HUES6 (cell line): ENCODE data around the gene TINAG.
"Not testable (repeated sequence)": the region's sequence is repeated elsewhere in the genome, so short reads cannot be mapped to it uniquely, and the experiment has no call there.

Experiments used
- H3K27ac ChIP-seq: 2 replicates; pipeline ENCODE4 v1.7.0; 2013; ENCODE audit warnings: low read depth, mild to moderate bottlenecking, low read length, inconsistent platforms
- H3K27me3 ChIP-seq: 2 replicates; pipeline ENCODE4 v1.6.1; 2013; ENCODE audit warnings: low read length; ENCODE audit not compliant: control insufficient read depth, insufficient read depth
- H3K36me3 ChIP-seq: 2 replicates; pipeline ENCODE4 v1.6.1; 2013; ENCODE audit warnings: low read length; ENCODE audit not compliant: control insufficient read depth, insufficient read depth
- H3K4me1 ChIP-seq: 2 replicates; pipeline ENCODE4 v1.6.1; 2013; ENCODE audit warnings: low read length; ENCODE audit not compliant: control insufficient read depth, insufficient read depth
- H3K4me3 ChIP-seq: 2 replicates; pipeline ENCODE4 v1.5.1; 2013; ENCODE audit warnings: low read depth, low read length
- H3K9ac ChIP-seq: one replicate; pipeline ENCODE4 v1.6.1; 2013; ENCODE audit warnings: mild to moderate bottlenecking, low read length
- H3K9me3 ChIP-seq: 2 replicates; pipeline ENCODE4 v1.6.1; 2013; ENCODE audit warnings: low read depth, low read length; ENCODE audit not compliant: control insufficient read depth, insufficient read depth

Gene TINAG

GRCh38 chr6:54308986-54309315 is 710 bp downstream of the TINAG start:
- H3K36me3 ChIP-seq: no peaks in the 10 kb centered on the region

GRCh38 chr6:54310377-54311152 is 2.3 kb downstream of the TINAG start:
- Histone ChIP-seq H3K9ac (no peak overlapping the region), H3K4me1 (no peaks in the 10 kb centered on the region), H3K27me3 (no peaks in the 10 kb centered on the region), H3K4me3 (no peak overlapping the region), H3K27ac (no peak overlapping the region), H3K9me3 (no peaks in the 10 kb centered on the region), H3K36me3 (no peaks in the 10 kb centered on the region)

More at GRCh38 chr6:54308986-54309315, 710 bp downstream of the TINAG start:
- Histone ChIP-seq H3K27me3 (no peaks in the 10 kb centered on the region), H3K4me1 (no peaks in the 10 kb centered on the region), H3K9me3 (no peaks in the 10 kb centered on the region), H3K9ac (no peak overlapping the region), H3K27ac (no peak overlapping the region), H3K4me3 (no peak overlapping the region)

- H3K27ac ChIP-seq: no peak overlapping the region
- no peaks in the 10 kb centered on the region for H3K4me1 ChIP-seq
- no peak overlapping the region for H3K9ac ChIP-seq
- no peaks in the 10 kb centered on the region for H3K27me3 ChIP-seq
- no peaks in the 10 kb centered on the region for H3K9me3 ChIP-seq
- no peaks in the 10 kb centered on the region for H3K36me3 ChIP-seq
- H3K4me3 ChIP-seq: no peak overlapping the region
Observed at GRCh38 chr6:54315656-54316055, 7.4 kb downstream of the TINAG start.

GRCh38 chr6:54320871-54321270 is 12.6 kb downstream of the TINAG start:
- no peak overlapping the region for H3K9ac ChIP-seq
- no peaks in the 10 kb centered on the region for H3K36me3 ChIP-seq
- no peaks in the 10 kb centered on the region for H3K9me3 ChIP-seq
- no peaks in the 10 kb centered on the region for H3K4me1 ChIP-seq
- no peak overlapping the region for H3K27ac ChIP-seq
- H3K4me3 ChIP-seq: no peak overlapping the region
- no peaks in the 10 kb centered on the region for H3K27me3 ChIP-seq

GRCh38 chr6:54327631-54328030 is 19.4 kb downstream of the TINAG start:
- Histone ChIP-seq H3K27me3 (no peaks in the 10 kb centered on the region), H3K36me3 (no peaks in the 10 kb centered on the region), H3K9ac (no peak overlapping the region), H3K27ac (no peak overlapping the region), H3K4me1 (no peaks in the 10 kb centered on the region), H3K4me3 (no peak overlapping the region), H3K9me3 (no peaks in the 10 kb centered on the region)

GRCh38 chr6:54331571-54331970 is 23.3 kb downstream of the TINAG start:
- H3K9me3 ChIP-seq, H3K9ac ChIP-seq, H3K36me3 ChIP-seq, H3K27ac ChIP-seq, H3K27me3 ChIP-seq, H3K4me3 ChIP-seq: not testable (repeated sequence)
- H3K4me1 ChIP-seq: peaks cover 12% of the 10 kb centered on the region

GRCh38 chr6:54335871-54336270 is 27.6 kb downstream of the TINAG start:
- no peak overlapping the region for H3K4me3 ChIP-seq
- H3K4me1 ChIP-seq: peaks cover 12% of the 10 kb centered on the region
- H3K9me3 ChIP-seq: no peaks in the 10 kb centered on the region
- H3K27ac ChIP-seq: 0 out of 2 replicates have a peak overlapping the region, but pooled peaks have one; percentile 53
- no peaks in the 10 kb centered on the region for H3K27me3 ChIP-seq
- no peaks in the 10 kb centered on the region for H3K36me3 ChIP-seq
- no peak overlapping the region for H3K9ac ChIP-seq

- no peaks in the 10 kb centered on the region for H3K4me1 ChIP-seq
- H3K27me3 ChIP-seq: no peaks in the 10 kb centered on the region
- H3K36me3 ChIP-seq: no peaks in the 10 kb centered on the region
- H3K9ac ChIP-seq: no peak overlapping the region
- H3K9me3 ChIP-seq: no peaks in the 10 kb centered on the region
- H3K27ac ChIP-seq: no peak overlapping the region
- H3K4me3 ChIP-seq: no peak overlapping the region
Observed at GRCh38 chr6:54353975-54354374, 45.7 kb downstream of the TINAG start.

GRCh38 chr6:54354608-54355007 is 46.4 kb downstream of the TINAG start:
- Histone ChIP-seq H3K9ac (no peak overlapping the region), H3K9me3 (no peaks in the 10 kb centered on the region), H3K27ac (no peak overlapping the region), H3K4me3 (no peak overlapping the region), H3K27me3 (no peaks in the 10 kb centered on the region), H3K4me1 (no peaks in the 10 kb centered on the region), H3K36me3 (no peaks in the 10 kb centered on the region)

GRCh38 chr6:54357141-54357540 is 48.9 kb downstream of the TINAG start:
- Histone ChIP-seq H3K4me1 (no peaks in the 10 kb centered on the region), H3K27me3 (no peaks in the 10 kb centered on the region), H3K27ac (no peak overlapping the region), H3K9me3 (no peaks in the 10 kb centered on the region), H3K4me3 (no peak overlapping the region), H3K36me3 (no peaks in the 10 kb centered on the region), H3K9ac (no peak overlapping the region)

GRCh38 chr6:54361188-54361587 is 52.9 kb downstream of the TINAG start:
- no peaks in the 10 kb centered on the region for H3K36me3 ChIP-seq
- H3K27me3 ChIP-seq: no peaks in the 10 kb centered on the region
- no peak overlapping the region for H3K4me3 ChIP-seq
- no peaks in the 10 kb centered on the region for H3K9me3 ChIP-seq
- H3K4me1 ChIP-seq: no peaks in the 10 kb centered on the region
- no peak overlapping the region for H3K9ac ChIP-seq
- no peak overlapping the region for H3K27ac ChIP-seq
